A549 (cell line): ENCODE results near the gene SPATA17.

Experiments
- BHLHE40 ChIP-seq: IDR thresholded peaks from 2 replicates; pipeline ENCODE4 v1.6.1; 2012; ENCODE audit warnings: low read depth, low read length, inconsistent platforms
- CEBPB ChIP-seq, 2 experiments: fragments of >200 bp in 1 of 2; sonication (Bioruptor Twin) in 1 of 2; formaldehyde crosslinking in 1 of 2; IDR thresholded peaks; 2 replicates each; pipeline ENCODE4 v1.6.1; 2012 to 2016
- CTCF ChIP-seq: fragments of >200 bp; sonication (Bioruptor Twin); formaldehyde crosslinking; IDR thresholded peaks from 3 replicates; pipeline ENCODE4 v1.5.1; 2016
- ESRRA ChIP-seq: fragments of 150-350 bp; IDR thresholded peaks from 2 replicates; pipeline ENCODE4 v1.6.1; 2014; ENCODE audit warnings: mild to moderate bottlenecking, low read length, borderline replicate concordance
- FOSL2 ChIP-seq, 2 experiments: fragments of 450-650 bp in 1 of 2; fragments of >200 bp in 1 of 2; sonication (Bioruptor Twin) in 1 of 2; formaldehyde crosslinking; IDR thresholded peaks; 2 replicates each; pipeline versions ENCODE4 v1.5.0 to v1.6.1; 2016 to 2020; ENCODE audit warnings: mild to moderate bottlenecking in 1 of 2, moderate library complexity in 1 of 2
- HDAC2 ChIP-seq: fragments of 200-600 bp; sonication (generic); IDR thresholded peaks from 2 replicates; pipeline ENCODE4 v1.6.1; 2016
- JUNB ChIP-seq: fragments of >200 bp; sonication (Bioruptor Twin); formaldehyde crosslinking; IDR thresholded peaks from 2 replicates; pipeline ENCODE4 v1.6.1; 2016
- KDM5A ChIP-seq: fragments of 200-600 bp; sonication (generic); IDR thresholded peaks from 2 replicates; pipeline ENCODE4 v1.6.1; 2016; ENCODE audit warnings: antibody characterized with exemption, mild to moderate bottlenecking
- MAX ChIP-seq: IDR thresholded peaks from 2 replicates; pipeline ENCODE4 v1.6.1; 2012
- NPAS2 ChIP-seq: fragments of 250-450 bp; sonication (Bioruptor Pico); IDR thresholded peaks from 2 replicates; pipeline ENCODE4 v1.8.0; 2022; ENCODE audit warnings: mild to moderate bottlenecking, moderate library complexity, borderline replicate concordance
- NR3C1 ChIP-seq: fragments of >200 bp; sonication (Bioruptor Twin); formaldehyde crosslinking; IDR thresholded peaks from 3 replicates; pipeline ENCODE4 v1.6.1; 2017
- POLR2A ChIP-seq: IDR thresholded peaks from 2 replicates; pipeline ENCODE4 v1.6.1; 2012; ENCODE audit warnings: mild to moderate bottlenecking, low read length
- RAD21 ChIP-seq, 2 experiments: fragments of >200 bp in 1 of 2; sonication (Bioruptor Twin) in 1 of 2; formaldehyde crosslinking in 1 of 2; IDR thresholded peaks in 1 of 2; conservative IDR thresholded peaks in 1 of 2; 2 replicates in 1 of 2; 3 replicates in 1 of 2; pipeline ENCODE4 v1.6.1; 2012 to 2018; ENCODE audit warnings: inconsistent platforms in 1 of 2
- REST ChIP-seq: fragments of 200-600 bp; sonication (generic); IDR thresholded peaks from 2 replicates; pipeline ENCODE4 v1.6.1; 2016; ENCODE audit warnings: antibody characterized with exemption, mild to moderate bottlenecking, moderate library complexity

- TF ChIP-seq ESRRA = no peak
- TF ChIP-seq CTCF = no peak
- no peak for TF ChIP-seq RAD21 (conservative IDR thresholded peaks at IDR 0.05 in 1 of 2, IDR thresholded peaks at IDR 0.05 in 1 of 2)
- TF ChIP-seq CEBPB (IDR thresholded peaks at IDR 0.05) = no peak
- TF ChIP-seq NPAS2 = no peak
- no peak for TF ChIP-seq FOSL2 (IDR thresholded peaks at IDR 0.05)
- no peak for TF ChIP-seq FOSL2 (CRISPR knock-in tag; IDR thresholded peaks at IDR 0.05)
- no peak for TF ChIP-seq REST
- no peak for TF ChIP-seq HDAC2
- no peak for TF ChIP-seq POLR2A
- no peak for TF ChIP-seq KDM5A
- TF ChIP-seq MAX = no peak
- TF ChIP-seq BHLHE40 = no peak
- no peak for TF ChIP-seq NR3C1
- no peak for TF ChIP-seq JUNB
These were observed 261.6 kb downstream of the SPATA17 start for GRCh38 chr1:217892750-217893149.
